ENCODE measurements around the gene DBT.

The DBT gene

GRCh38 chr1:100184536-100184935, 65.1 kb downstream of the DBT start:
- no peak overlapping the region for H3K4me3 Mint-ChIP-seq
- ATAC-seq: peak; percentile 47

GRCh38 chr1:100183370-100183769, 66.3 kb downstream of the DBT start:
- Mint-ChIP-seq H3K9me3 (no peaks in the 10 kb centered on the region), H3K27ac (no peak overlapping the region), H3K36me3 (no peaks in the 10 kb centered on the region), H3K4me3 (no peak overlapping the region), H3K4me1 (no peaks in the 10 kb centered on the region)
- ATAC-seq (no peak), DNase-seq (ENCODE audit: low spot score in 2 of 2) (no peak)

More at GRCh38 chr1:100184536-100184935, 65.1 kb downstream of the DBT start:
- H3K4me1 Mint-ChIP-seq: no peaks in the 10 kb centered on the region
- H3K9me3 Mint-ChIP-seq: no peaks in the 10 kb centered on the region
- no peaks in the 10 kb centered on the region for H3K36me3 Mint-ChIP-seq
- no peak overlapping the region for H3K27ac Mint-ChIP-seq
- no peak for DNase-seq (ENCODE audit: low spot score in 2 of 2)

GRCh38 chr1:100178091-100178490, 71.5 kb downstream of the DBT start, which contains the start of gene LRRC39:
Gene LRRC39 (minus strand): TSS chr1:100178256. CDS start chr1:100168516, 9,740 bp downstream.
- H3K27ac Mint-ChIP-seq: no peak within 1 kb of the TSS
- ATAC-seq: no peak
- H3K4me3 Mint-ChIP-seq: no peak within 1 kb of the TSS
- no peaks in the 10 kb centered on the region for H3K36me3 Mint-ChIP-seq
- H3K9me3 Mint-ChIP-seq: no peaks in the 10 kb centered on the region
- H3K4me1 Mint-ChIP-seq: no peaks in the 10 kb centered on the region
- DNase-seq (ENCODE audit: low spot score in 2 of 2): no peak

GRCh38 chr1:100177295-100178041, 72.2 kb downstream of the DBT start:
- no peaks in the 10 kb centered on the region for H3K36me3 Mint-ChIP-seq
- ATAC-seq (no peak), DNase-seq (ENCODE audit: low spot score in 2 of 2) (no peak)
- no peak overlapping the region for H3K27ac Mint-ChIP-seq
- H3K4me1 Mint-ChIP-seq: no peaks in the 10 kb centered on the region
- no peak overlapping the region for H3K4me3 Mint-ChIP-seq
- no peaks in the 10 kb centered on the region for H3K9me3 Mint-ChIP-seq

GRCh38 chr1:100168051-100168450, 81.6 kb downstream of the DBT start:
- no peak overlapping the region for H3K4me3 Mint-ChIP-seq
- no peaks in the 10 kb centered on the region for H3K36me3 Mint-ChIP-seq

GRCh38 chr1:100164702-100165101, 84.9 kb downstream of the DBT start:
- Mint-ChIP-seq H3K4me1 (no peaks in the 10 kb centered on the region), H3K36me3 (no peaks in the 10 kb centered on the region), H3K4me3 (no peak overlapping the region), H3K9me3 (no peaks in the 10 kb centered on the region), H3K27ac (no peak overlapping the region)
- ATAC-seq (no peak), DNase-seq (ENCODE audit: low spot score in 2 of 2) (no peak)

More at GRCh38 chr1:100168051-100168450, 81.6 kb downstream of the DBT start:
- Mint-ChIP-seq H3K9me3 (no peaks in the 10 kb centered on the region), H3K4me1 (no peaks in the 10 kb centered on the region), H3K27ac (no peak overlapping the region)
- no peak for ATAC-seq
- DNase-seq (ENCODE audit: low spot score in 2 of 2): no peak

- Mint-ChIP-seq H3K36me3 (no peaks in the 10 kb centered on the region), H3K4me1 (no peaks in the 10 kb centered on the region), H3K27ac (no peak overlapping the region), H3K4me3 (no peak overlapping the region), H3K9me3 (no peaks in the 10 kb centered on the region)
- DNase-seq (ENCODE audit: low spot score in 2 of 2) (no peak), ATAC-seq (no peak)
Measured at GRCh38 chr1:100164216-100164615, 85.4 kb downstream of the DBT start.

- ATAC-seq (no peak), DNase-seq (ENCODE audit: low spot score in 2 of 2) (no peak)
- Mint-ChIP-seq H3K4me1 (no peaks in the 10 kb centered on the region), H3K9me3 (no peaks in the 10 kb centered on the region), H3K4me3 (no peak overlapping the region), H3K27ac (no peak overlapping the region), H3K36me3 (no peaks in the 10 kb centered on the region)
Measured at GRCh38 chr1:100162881-100163280, 86.8 kb downstream of the DBT start.

- H3K27ac Mint-ChIP-seq: no peak overlapping the region
- DNase-seq (ENCODE audit: low spot score in 2 of 2) (no peak), ATAC-seq (no peak)
- H3K4me1 Mint-ChIP-seq: peaks cover 6% of the 10 kb centered on the region
- no peaks in the 10 kb centered on the region for H3K9me3 Mint-ChIP-seq
- H3K4me3 Mint-ChIP-seq: no peak overlapping the region
- peaks cover 30% of the 10 kb centered on the region for H3K36me3 Mint-ChIP-seq
Measured at GRCh38 chr1:100152271-100152670, 97.4 kb downstream of the DBT start.

- Mint-ChIP-seq H3K4me3 (no peak overlapping the region), H3K9me3 (no peaks in the 10 kb centered on the region), H3K36me3 (peaks cover 36% of the 10 kb centered on the region), H3K4me1 (peaks cover 6% of the 10 kb centered on the region), H3K27ac (no peak overlapping the region)
- DNase-seq (ENCODE audit: low spot score in 2 of 2) (no peak), ATAC-seq (no peak)
Measured at GRCh38 chr1:100151679-100152078, 98.0 kb downstream of the DBT start.

- Mint-ChIP-seq H3K4me3 (no peak overlapping the region), H3K4me1 (peaks cover 6% of the 10 kb centered on the region), H3K27ac (no peak overlapping the region), H3K36me3 (peaks cover 74% of the 10 kb centered on the region), H3K9me3 (no peaks in the 10 kb centered on the region)
- ATAC-seq: no peak
- no peak for DNase-seq (ENCODE audit: low spot score in 2 of 2)
Measured at GRCh38 chr1:100147875-100148274, 101.8 kb downstream of the DBT start.

GRCh38 chr1:100146958-100147357, 102.7 kb downstream of the DBT start:
- ATAC-seq (no peak), DNase-seq (ENCODE audit: low spot score in 2 of 2) (no peak)
- Mint-ChIP-seq H3K27ac (no peak overlapping the region), H3K9me3 (no peaks in the 10 kb centered on the region), H3K4me3 (no peak overlapping the region), H3K4me1 (no peaks in the 10 kb centered on the region), H3K36me3 (peaks cover 83% of the 10 kb centered on the region)

- Mint-ChIP-seq H3K27ac (no peak overlapping the region), H3K4me1 (no peaks in the 10 kb centered on the region), H3K9me3 (no peaks in the 10 kb centered on the region), H3K4me3 (no peak overlapping the region), H3K36me3 (peaks cover 97% of the 10 kb centered on the region)
- ATAC-seq (no peak), DNase-seq (ENCODE audit: low spot score in 2 of 2) (no peak)
Measured at GRCh38 chr1:100145116-100145515, 104.5 kb downstream of the DBT start.

GRCh38 chr1:100142343-100142742, 107.3 kb downstream of the DBT start:
- Mint-ChIP-seq H3K27ac (no peak overlapping the region), H3K36me3 (peaks cover 100% of the 10 kb centered on the region)
- no peak for ATAC-seq

GRCh38 chr1:100141192-100141591, 108.4 kb downstream of the DBT start:
- Mint-ChIP-seq H3K9me3 (no peaks in the 10 kb centered on the region), H3K4me3 (no peak overlapping the region), H3K36me3 (peaks cover 98% of the 10 kb centered on the region), H3K27ac (no peak overlapping the region), H3K4me1 (no peaks in the 10 kb centered on the region)
- DNase-seq (ENCODE audit: low spot score in 2 of 2) (no peak), ATAC-seq (no peak)

More at GRCh38 chr1:100142343-100142742, 107.3 kb downstream of the DBT start:
- Mint-ChIP-seq H3K4me3 (no peak overlapping the region), H3K4me1 (no peaks in the 10 kb centered on the region), H3K9me3 (no peaks in the 10 kb centered on the region)
- DNase-seq (ENCODE audit: low spot score in 2 of 2): no peak

- H3K4me3 Mint-ChIP-seq: no peak overlapping the region
- peaks cover 76% of the 10 kb centered on the region for H3K36me3 Mint-ChIP-seq
- no peak for ATAC-seq
- no peak for DNase-seq (ENCODE audit: low spot score in 2 of 2)
- no peak overlapping the region for H3K27ac Mint-ChIP-seq
- H3K4me1 Mint-ChIP-seq: peaks cover 12% of the 10 kb centered on the region
- H3K9me3 Mint-ChIP-seq: no peaks in the 10 kb centered on the region
Measured at GRCh38 chr1:100137602-100138001, 112.0 kb downstream of the DBT start.
